HG02588 (cell line): ENCODE measurements around the gene POU2F2.
"Not testable (repeated sequence)": the region's sequence is repeated elsewhere in the genome, so short reads cannot be mapped to it uniquely, and the experiment has no call there.

Experiments used
- ATAC-seq: cut with Tn5 transposase; IDR thresholded peaks from one replicate; pipeline ENCODE4 v1.9.1; 2021; ENCODE audit warnings: mild to moderate bottlenecking, moderate library complexity; ENCODE audit not compliant: unreplicated experiment

POU2F2 gene

DNA sequence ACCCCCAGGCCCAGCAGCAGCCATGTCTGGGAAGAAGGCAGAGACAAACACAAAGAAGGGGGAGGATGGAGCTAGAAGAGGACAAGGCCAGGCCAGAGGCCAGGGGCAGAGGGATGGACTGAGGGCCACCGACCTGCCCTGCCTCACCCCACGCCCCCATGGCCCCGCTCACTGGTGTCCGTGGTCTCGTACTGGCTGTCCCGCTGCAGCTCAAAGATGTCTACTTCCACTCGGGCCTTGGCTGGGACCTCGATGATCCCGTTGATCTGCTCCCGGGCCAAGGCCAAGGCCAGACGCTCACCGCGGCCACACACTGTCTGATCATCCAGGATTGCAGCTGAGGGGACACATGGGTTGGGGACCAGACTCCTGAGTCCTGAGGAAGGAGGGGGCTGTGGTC lies 67.2 kb downstream of the POU2F2 start:
- no peak for ATAC-seq

DNA sequence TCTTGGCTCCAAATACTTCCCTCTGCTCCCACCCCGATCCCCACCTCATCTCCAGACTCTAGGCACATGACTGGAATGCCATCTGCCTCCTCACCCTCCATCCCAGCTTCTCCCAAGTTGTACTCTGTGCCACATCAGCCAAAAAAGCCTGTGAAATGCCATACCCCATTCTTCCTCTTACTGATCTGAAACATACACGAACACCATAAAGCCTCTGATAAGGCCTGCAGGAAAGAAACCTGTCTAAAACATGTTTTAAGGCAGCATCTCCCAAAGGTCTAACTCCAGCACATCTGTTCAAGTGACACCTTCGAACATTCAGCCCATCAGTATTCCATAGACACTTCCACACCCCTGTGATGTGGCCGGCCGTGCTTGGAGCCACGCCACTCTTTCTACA lies 67.8 kb downstream of the POU2F2 start:
- no peak for ATAC-seq

DNA sequence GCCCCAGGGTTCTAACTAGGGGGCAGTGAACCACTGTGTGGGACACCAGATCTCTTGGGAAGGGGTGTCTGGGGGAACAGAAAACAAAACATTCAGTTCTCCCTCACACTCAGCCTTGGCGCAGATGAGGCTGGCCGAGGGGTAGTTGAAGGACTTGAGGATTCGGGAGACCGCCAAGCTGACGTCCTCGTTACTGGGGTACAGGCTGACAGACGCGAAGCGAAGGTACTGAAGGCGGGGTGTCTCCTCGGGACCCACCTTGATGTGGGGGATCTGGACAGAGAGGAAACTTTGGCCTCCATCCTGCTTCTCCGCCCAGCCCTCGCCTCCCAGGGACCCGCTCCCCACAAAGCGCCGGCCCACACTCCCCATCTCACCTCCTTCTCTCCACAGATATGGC lies 69.9 kb downstream of the POU2F2 start:
- no peak for ATAC-seq

DNA sequence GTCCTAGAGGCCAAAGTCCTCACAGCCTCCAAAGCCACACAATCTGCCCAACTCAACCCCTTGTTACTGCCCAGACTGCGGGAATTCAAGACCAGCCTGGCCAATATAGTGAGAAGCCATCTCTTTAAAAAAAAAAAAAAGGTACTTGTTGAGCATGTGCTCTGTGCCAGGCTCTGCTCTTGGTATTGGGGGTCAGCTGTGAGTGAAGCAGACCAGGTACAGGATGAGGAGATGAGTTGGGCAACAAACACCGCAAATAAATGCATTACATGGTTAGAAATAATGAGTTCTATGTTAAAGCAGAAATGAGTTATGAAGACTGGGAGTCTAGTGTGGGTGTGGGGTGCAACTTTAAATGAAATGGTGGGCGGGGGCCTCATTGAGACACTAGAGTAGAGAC lies 72.1 kb downstream of the POU2F2 start:
- no peak for ATAC-seq

DNA sequence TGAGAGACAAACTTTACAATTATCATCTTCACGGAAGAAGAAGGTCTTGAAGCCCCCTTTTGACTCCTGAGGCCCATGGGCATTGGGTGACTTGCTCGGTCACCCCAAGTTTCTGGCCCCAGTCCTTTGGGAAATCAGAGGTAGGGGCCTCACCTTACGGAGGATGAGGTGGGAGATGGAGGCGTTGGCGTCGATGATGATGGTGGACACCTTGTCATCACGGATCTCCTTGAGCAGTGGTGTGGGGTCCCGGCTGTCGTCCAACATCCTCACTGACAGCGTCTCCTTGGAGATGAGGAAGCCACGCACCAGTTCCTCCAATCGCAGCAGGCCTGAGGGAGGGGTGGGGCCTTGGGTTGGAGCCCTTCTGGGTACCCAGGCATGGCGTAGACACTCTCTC lies 73.0 kb downstream of the POU2F2 start:
- no peak for ATAC-seq

DNA sequence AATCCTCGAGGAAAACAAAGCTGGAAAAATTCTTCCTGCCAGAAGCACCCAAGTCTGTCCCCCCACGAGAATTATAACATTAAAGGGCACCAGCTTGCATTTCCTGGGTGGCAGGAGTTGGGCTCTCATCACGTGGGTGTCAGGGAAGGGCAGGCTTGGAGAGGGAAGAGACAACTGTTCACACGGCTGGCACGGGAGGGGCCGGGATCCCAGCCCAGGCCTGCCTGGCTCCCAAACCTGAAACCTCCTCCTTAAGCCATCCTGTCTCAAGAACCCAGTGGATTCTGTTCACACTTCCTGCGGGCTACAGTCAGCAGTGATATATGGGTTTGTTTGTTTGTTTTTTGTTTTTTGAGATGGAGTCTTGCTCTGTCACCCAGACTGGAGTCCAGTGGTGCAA lies 74.4 kb downstream of the POU2F2 start:
- ATAC-seq: no peak

DNA sequence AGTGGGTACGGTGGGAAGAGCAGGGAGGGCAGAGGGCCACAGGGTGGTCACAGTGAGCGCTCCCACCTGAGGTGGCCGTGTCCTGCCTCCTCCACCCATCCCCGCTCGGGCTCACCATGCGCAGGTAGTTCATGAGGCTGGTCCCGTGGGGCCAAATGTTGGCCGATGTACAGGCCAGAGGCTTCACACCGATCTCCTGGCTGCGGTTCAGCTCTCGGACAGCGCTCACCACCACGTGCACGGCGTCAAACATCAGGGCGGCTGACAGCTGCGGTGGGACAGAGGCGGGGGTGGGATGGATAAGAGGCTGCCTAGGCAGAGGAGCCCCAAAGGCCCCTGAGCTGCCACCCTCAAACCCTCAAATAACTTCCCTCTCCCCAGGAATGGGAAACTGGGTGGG lies 78.0 kb downstream of the POU2F2 start:
- ATAC-seq: no peak

DNA sequence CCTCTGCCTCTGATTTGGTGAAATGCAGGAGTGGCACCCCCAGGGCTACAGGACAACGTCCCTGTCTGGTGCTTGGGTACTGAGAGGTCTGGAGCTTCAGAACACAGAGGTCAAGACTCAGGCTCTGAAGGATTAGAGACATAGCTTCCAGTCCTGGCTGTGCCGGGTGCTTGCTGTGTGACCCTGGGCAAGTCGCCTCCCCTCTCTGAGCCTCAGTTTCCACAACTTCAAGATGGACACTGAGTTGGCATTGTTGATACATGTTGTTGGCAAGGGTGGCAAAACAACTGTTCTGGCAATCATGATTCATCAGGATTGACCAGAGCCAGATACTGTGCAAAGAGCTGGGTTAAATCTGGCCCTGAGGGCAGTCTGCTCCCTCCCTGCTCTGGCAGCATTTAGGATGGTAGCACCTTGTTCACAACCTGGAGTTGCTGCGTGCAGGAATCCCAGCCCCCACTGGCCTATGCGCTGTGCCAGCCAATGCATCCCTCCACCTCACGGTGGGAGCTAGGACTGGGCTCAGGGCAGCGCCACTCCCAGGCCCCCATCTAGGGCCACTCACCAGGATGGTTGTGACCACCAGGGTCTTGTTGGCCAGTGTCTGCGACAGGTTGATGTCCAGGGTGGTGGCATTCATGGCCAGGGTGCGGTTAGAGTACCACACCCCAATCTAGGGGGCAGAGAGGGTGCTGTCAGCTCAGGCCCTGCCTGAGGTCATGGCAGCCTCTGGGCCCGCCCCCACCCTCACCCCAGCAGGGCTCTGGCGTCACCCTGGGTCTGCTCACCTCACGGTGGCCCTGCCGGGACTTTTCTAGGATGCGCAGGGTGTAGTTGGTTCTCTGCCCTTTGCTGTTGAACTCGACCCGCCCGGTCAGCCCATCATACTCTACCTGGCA lies 79.0 kb downstream of the POU2F2 start:
- ATAC-seq: no peak

DNA sequence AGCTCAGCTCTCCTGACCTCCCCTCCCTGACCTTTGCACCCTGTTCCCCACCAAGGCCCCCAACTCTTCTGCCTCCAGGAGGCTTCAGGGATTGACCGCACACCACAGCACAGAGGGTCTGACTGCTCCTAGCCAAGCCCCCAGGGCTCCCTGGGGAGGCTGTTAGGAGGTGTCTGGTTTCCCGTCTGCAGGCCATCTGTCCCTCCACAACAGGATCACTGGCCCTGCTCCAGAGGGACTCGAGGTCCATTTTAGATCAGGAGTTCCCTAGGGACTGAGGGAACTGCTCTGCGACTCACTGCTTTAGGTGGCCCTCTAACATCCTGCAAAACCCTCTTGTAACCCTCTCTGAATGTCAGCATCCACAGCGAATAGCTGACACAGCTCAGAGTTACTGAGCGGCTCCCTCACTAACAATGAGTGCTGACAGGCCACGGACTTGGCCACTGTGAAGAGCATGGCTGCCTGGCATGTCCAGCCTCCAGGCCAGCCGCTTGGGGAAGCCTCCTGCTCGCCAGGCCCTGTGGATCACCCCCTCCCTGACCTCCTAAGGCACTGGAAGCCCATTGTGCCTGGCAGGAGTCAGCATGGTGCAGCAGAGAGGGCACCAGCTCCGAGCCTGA lies 79.9 kb downstream of the POU2F2 start:
- no peak for ATAC-seq

DNA sequence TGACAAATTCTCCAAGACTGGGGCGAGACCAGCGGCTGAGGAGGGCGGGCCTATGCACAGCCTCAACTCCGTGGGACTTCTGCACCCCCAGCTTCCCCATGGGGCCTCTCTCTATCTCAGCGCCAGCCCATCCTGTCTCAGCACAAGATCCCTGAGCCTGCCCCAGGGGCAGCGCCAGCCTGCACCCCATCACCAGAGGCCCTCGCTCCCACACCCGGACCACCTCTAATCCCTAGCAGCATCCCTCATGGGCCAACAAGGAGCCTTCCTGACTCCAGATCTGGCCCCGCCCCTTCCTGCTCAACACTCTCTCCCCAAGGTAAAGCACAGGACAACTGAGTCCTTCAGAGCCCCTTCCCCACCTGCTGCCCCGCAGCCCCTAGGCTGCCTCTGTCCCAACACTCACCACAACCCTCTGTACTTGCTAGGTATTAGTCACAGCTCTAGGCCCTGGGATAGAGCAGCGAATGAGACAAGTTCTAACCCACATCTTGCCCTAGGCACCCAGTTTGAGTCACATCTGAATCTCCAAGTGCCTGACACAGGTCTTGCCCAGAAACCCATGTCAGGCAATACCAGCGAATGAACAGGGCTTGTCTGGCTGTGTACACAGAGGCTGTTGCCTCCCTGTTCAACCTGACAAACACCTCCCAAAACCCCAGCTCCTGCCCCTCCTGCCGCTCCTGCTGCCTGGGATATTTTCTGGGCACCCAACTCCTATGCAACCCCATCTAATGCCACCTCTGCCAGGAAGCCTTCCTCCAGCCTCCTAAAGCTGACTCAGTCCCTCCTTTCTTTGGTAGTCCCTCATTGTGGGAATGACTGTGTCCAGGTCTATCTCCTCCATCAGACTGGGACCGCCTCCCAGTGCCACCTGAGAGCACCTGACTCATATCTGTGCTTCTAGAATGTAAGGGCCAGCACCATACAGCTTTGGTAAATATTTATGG lies 80.8 kb downstream of the POU2F2 start:
- ATAC-seq: no peak

DNA sequence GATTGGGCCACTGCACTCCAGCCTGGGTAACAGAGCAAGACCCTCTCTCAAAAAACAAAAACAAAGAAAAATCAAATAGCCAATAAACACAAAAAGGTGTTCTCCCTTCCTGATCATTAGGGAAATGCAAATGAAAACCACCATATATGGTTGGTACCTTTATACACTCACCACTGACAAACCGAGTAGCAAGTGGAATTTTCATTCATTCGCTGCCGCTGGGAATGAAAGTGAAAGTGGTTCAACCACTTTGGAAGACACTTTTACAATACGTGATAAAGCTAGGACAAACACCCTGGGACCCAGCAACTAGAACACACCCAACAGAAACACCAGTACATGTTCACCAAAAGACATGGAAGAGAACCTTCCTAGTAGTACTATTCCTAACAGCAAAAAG lies 83.3 kb downstream of the POU2F2 start:
- ATAC-seq: no peak

DNA sequence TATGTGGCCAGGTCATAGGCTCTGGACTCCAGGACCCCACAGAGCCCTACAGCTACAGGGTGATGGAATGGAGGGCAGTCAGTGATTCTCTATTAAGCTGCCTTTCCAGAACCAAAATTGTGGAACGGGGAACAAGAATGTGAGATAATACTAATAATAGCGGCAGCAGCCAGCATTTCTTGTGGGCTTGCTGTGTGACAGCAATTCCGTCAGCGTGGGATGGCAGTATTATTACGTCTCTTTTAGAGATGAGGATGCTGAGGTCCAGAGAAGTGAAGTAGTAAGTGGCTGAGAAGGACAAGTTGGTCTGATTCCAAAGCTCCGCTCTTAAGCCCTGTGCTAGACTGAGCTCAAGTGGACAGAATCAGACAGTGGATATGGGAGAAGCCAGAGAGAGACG lies 86.7 kb downstream of the POU2F2 start:
- ATAC-seq: no peak

DNA sequence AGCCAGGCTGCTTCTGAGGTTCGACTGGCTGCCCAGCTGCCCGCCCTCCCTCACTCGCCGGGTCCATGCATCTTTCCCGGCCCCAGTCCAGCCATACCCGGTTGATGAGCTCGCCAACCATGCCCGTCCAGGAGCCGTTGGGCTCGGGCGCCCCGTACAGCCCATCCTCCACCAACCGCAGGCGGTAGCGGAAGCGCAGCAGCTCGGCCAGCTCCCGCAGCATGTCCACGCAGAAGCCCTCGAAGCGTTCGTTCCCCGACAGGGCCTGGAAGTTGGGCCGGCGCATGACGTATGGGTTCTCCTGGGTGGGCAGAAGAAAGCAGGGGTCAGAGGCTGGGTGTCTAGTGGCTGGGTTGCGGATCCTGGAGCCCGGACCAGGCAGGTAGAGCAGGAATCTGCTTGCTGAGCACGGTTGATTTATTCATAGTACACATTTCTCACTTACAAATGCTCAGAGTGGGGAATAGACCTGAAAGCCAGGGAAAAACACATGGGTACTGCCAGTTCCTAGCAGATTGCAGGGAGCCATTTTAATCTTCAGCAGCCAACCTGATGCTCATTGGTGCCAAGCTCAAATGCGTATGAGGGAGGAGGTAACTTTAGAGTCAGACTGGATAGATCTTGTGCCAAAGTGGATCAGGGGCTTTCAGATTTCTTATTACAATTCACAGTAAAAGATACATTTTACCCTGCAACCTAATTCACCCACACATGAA lies 89.6 kb downstream of the POU2F2 start:
- ATAC-seq: no peak

DNA sequence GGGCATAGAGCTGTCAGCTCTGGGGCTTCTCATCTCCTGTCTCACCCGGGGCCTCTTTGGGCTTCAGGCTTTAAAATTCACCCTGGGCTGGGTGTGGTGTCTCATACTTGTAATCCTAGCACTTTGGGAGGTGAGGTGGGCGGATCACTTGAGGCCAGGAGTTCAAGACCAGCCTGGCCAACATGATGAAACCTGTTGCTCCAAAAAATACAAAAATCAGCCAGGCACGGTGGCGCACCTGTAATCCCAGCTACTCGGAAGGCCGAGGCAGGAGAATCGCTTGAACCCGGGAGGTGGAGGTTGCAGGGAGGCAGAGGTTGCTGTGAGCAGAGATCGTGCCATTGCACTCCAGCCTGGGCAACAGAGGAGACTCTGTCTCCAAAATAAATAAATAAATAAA lies 91.8 kb downstream of the POU2F2 start:
- not testable (repeated sequence) for ATAC-seq

DNA sequence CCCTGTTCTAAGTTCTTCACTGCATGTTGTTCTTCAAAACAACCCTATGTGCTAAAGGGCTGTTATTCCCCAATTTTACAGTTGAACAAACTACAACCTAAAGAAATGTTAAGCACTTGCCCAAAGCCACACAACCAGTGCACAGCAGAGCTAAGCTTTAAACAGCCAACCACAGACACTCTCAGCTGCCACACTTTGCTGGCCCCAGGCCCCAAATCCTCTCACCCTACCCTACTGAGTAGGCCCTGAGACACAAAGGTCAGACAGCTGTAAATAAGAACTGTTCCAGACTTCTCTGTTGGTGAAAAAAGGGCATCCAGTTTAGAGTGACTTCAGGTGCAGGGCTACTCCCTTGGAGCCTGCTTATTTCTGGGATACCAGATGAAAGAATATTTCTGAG lies 92.2 kb downstream of the POU2F2 start:
- ATAC-seq: no peak

DNA sequence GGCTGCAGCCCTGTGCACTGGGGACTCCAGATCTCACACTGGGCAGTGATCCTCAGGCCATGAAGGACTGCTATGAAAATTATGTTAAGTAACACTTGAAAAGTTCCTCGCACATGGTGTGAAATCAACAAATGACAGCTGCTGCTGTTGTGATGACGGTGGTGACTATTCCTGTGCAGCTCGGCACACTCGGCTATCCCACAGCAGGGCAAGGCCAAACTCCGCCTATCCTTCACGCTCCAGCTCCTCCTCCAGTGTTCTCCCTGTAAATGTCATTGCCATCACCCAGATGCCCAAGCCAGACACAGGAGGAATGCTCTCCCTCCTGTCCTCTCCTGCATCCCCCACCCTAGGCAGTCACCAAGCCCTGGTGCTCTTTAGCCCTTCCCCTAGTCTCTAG lies 93.6 kb downstream of the POU2F2 start:
- no peak for ATAC-seq

DNA sequence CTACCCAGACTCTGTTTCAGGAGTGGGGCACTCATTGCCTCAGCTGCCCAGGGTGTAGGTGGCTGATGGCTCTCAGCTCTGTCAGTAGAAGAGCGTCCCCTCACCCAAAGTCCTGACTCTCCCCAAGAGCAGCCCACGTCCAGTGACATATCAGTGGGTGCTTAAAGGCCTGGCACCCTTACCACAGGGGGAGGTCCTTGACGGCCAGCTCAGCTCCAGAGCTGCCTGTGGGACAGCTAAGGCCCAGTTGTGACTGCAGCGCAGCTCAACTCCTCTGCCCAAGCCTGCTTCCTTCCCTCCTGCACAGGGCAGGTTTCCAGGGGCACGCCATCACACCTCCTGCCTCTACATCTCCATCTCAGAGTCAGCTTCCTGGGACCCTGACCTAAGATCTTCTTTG lies 94.6 kb downstream of the POU2F2 start:
- ATAC-seq: no peak
